HepG2 (cell line): Measurements from ENCODE around the gene HBQ1. TPM values are rescaled to one million over a fixed set of nuclear protein-coding genes. Genes with fewer than 3 reads are reported as not detected.

Experiments
- BCL3 ChIP-seq: sonication (generic); formaldehyde crosslinking; IDR thresholded peaks from 2 replicates; pipeline ENCODE4 v1.5.1; 2020; ENCODE audit warnings: mild to moderate bottlenecking, missing genetic modification reagents, moderate library complexity
- BCL6 ChIP-seq: IDR thresholded peaks from 2 replicates; pipeline ENCODE4 v1.6.1; 2016; ENCODE audit warnings: missing genetic modification reagents, missing compliant biosample characterization
- BORCS8-MEF2B ChIP-seq: sonication (generic); formaldehyde crosslinking; IDR thresholded peaks from 2 replicates; pipeline ENCODE4 v1.8.0; 2022; ENCODE audit warnings: mild to moderate bottlenecking, missing genetic modification reagents
- CBX2 ChIP-seq, 2 experiments: fragments of 200-600 bp in 1 of 2; sonication (generic); formaldehyde crosslinking in 1 of 2; IDR thresholded peaks; 2 replicates each; pipeline versions ENCODE4 v1.7.0 to v1.8.1; 2018 to 2022; ENCODE audit warnings: low read depth in 2 of 2, low read length in 1 of 2, mild to moderate bottlenecking in 1 of 2, missing genetic modification reagents in 1 of 2
- GATA4 ChIP-seq: sonication (generic); IDR thresholded peaks from 2 replicates; pipeline ENCODE4 v1.6.1; 2016; ENCODE audit warnings: antibody characterized with exemption, low read depth, borderline replicate concordance
- HOXA3 ChIP-seq: sonication (generic); formaldehyde crosslinking; IDR thresholded peaks from 2 replicates; pipeline ENCODE4 v1.5.0; 2020; ENCODE audit warnings: missing genetic modification reagents
- MTF2 ChIP-seq: sonication (generic); formaldehyde crosslinking; IDR thresholded peaks from 2 replicates; pipeline ENCODE4 v1.5.0; 2020; ENCODE audit warnings: missing genetic modification reagents, borderline replicate concordance
- MXD1 ChIP-seq: sonication (generic); formaldehyde crosslinking; IDR thresholded peaks from 2 replicates; pipeline ENCODE4 v1.4.0; 2020; ENCODE audit warnings: mild to moderate bottlenecking, missing genetic modification reagents
- MYNN ChIP-seq: sonication (generic); formaldehyde crosslinking; IDR thresholded peaks from 2 replicates; pipeline ENCODE4 v1.4.0; 2020; ENCODE audit warnings: mild to moderate bottlenecking, low read depth, missing genetic modification reagents
- RORA ChIP-seq: sonication (generic); formaldehyde crosslinking; IDR thresholded peaks from 2 replicates; pipeline ENCODE4 v1.5.0; 2020; ENCODE audit warnings: mild to moderate bottlenecking, missing genetic modification reagents, moderate library complexity
- SIN3B ChIP-seq: fragments of 150-350 bp; IDR thresholded peaks from 2 replicates; pipeline ENCODE4 v1.6.1; 2014; ENCODE audit warnings: low read length
- SIX4 ChIP-seq: sonication (generic); formaldehyde crosslinking; IDR thresholded peaks from 2 replicates; pipeline ENCODE4 v1.4.0; 2020; ENCODE audit warnings: missing genetic modification reagents
- SRSF1 ChIP-seq: fragments of 200-400 bp; formaldehyde crosslinking; optimal IDR thresholded peaks from 2 replicates; pipeline ENCODE3; 2017; ENCODE audit warnings: mild to moderate bottlenecking, low read depth, low read length, moderate library complexity
- SRSF4 ChIP-seq: fragments of 200-400 bp; formaldehyde crosslinking; IDR thresholded peaks from one replicate; pipeline ENCODE4 v1.6.1; 2018; ENCODE audit warnings: mild to moderate bottlenecking, low read depth, low read length, moderate library complexity; ENCODE audit not compliant: poor library complexity, severe bottlenecking
- TFE3 ChIP-seq: IDR thresholded peaks from 2 replicates; pipeline ENCODE4 v1.6.1; 2016
- ZMAT3 ChIP-seq: sonication (generic); formaldehyde crosslinking; conservative IDR thresholded peaks from 2 replicates; pipeline ENCODE4 v1.7.0; 2021; ENCODE audit warnings: missing genetic modification reagents
- ZNF282 ChIP-seq: fragments of 450-650 bp; IDR thresholded peaks from 2 replicates; pipeline ENCODE4 v1.6.1; 2018; ENCODE audit not compliant: partially characterized antibody
- ZNF326 ChIP-seq: sonication (generic); formaldehyde crosslinking; IDR thresholded peaks from 2 replicates; pipeline ENCODE4 v1.4.0; 2020; ENCODE audit warnings: missing genetic modification reagents, borderline replicate concordance
- ZNF354B ChIP-seq: sonication (generic); formaldehyde crosslinking; IDR thresholded peaks from 2 replicates; pipeline ENCODE4 v1.8.0; 2022; ENCODE audit warnings: mild to moderate bottlenecking, missing genetic modification reagents
- ZNF468 ChIP-seq: sonication (generic); formaldehyde crosslinking; IDR thresholded peaks from 2 replicates; pipeline ENCODE4 v1.8.0; 2022; ENCODE audit warnings: mild to moderate bottlenecking, moderate library complexity, missing genetic modification reagents
- ZNF678 ChIP-seq: sonication (generic); formaldehyde crosslinking; IDR thresholded peaks from 2 replicates; pipeline ENCODE4 v1.4.0; 2020; ENCODE audit warnings: mild to moderate bottlenecking, missing genetic modification reagents
- ZNF740 ChIP-seq: sonication (generic); formaldehyde crosslinking; IDR thresholded peaks from 2 replicates; pipeline ENCODE4 v1.4.0; 2020; ENCODE audit warnings: missing genetic modification reagents
- polyA plus RNA-seq, 8 experiments: library from polyadenylated mRNA; depleted of rRNA in 3 of 8; stranded (reverse) in 7 of 8; unstranded in 1 of 8; fragments of >200 nt; fragmentation: Illumina TruSeq in 4 of 8; extraction: Trizol in 4 of 8; gene quantifications; 2 replicates each; pipeline versions ENCODE4 v1.2.1 to v1.2.3, GENCODE V29; 2011 to 2016; ENCODE audit warnings: low read depth in 4 of 8, missing spikeins in 1 of 8, mixed read lengths in 1 of 8; ENCODE audit not compliant: insufficient read depth in 1 of 8
- total RNA-seq, 5 experiments: library from RNA; depleted of rRNA; stranded (reverse); fragments of >200 nt; fragmentation: Illumina TruSeq; extraction: Trizol; gene quantifications; 2 replicates each; pipeline ENCODE4 v1.2.3, GENCODE V29; 2016; ENCODE audit warnings: low read depth in 1 of 5
- TF ChIP-seq, protein P1 (sequence below): IDR thresholded peaks from 2 replicates; pipeline ENCODE4 v1.6.1; 2016; ENCODE audit warnings: low read depth, control low read depth
- TF ChIP-seq, protein P2 (sequence below): IDR thresholded peaks from 2 replicates; pipeline ENCODE4 v1.6.1; 2016; ENCODE audit warnings: mild to moderate bottlenecking, missing biosample characterization, missing genetic modification reagents

HBQ1 gene
- total and polyA plus RNA-seq, 2 of the 13 experiments (the other 11 are each of a cell fraction or from before 2014, with no cell fraction given), result 4.9 to 7.4 TPM

DNA sequence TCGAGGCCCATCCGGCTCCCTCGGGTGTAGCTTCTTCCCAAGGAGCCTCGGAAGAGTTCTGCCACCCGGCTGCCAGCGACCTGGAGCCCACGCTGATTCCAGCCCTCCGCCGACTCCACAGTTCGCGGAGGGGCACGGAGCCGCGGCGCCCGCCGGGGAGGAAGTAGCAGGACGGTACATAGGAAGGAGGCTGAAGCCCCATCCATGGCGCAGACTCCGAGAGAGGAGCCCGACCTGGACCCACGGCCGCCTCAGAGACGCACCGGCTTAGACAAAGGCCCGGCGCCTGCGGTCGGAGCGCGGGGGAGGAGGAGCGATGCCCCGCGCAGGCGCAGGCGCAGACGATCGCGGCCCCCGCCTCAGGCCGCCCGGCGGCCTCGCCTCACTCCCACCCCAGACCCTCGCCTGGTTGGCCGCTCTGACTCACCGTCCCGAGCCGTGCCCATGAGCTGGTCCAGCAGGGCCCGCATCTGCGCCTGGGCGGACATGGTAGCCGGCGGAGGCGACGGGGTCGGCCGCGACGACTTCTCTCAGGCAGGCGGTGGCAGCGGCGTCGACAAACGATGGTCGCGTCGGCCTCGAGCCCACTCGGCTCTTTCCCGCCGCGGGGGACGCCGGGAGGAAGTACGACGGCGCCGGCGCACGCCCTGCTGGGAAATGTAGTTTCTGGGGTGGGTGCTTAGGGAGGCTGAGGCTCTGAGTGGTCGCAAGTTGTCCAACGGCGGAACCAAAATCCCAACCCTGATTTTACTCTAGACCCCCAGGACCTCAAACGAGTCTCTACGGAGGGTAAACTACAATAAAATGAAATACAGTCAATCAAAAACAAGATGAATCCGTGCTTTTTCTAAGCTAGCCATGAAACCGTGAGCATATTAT, 48.8 kb downstream of the HBQ1 start, which contains the start of gene LUC7L (continued):
- TF ChIP-seq BCL3, result peak; percentile 95
- TF ChIP-seq MYNN (CRISPR knock-in tag), result peak; percentile 72; the same call in 1 of the 2 replicates
- peak; percentile 96 for TF ChIP-seq HOXA3
- TF ChIP-seq SRSF1, result peak; percentile 73
- peak; percentile 21; the same call in 1 of the 2 replicates for TF ChIP-seq MTF2 (CRISPR knock-in tag)
- TF ChIP-seq ZNF282, result no peak
- TF ChIP-seq BORCS8-MEF2B (CRISPR knock-in tag), result peak; percentile 100
- peak; percentile 59; the same call in 1 of the 2 replicates for TF ChIP-seq ZMAT3 (CRISPR knock-in tag)
- peak; percentile 89; the same call in 1 of the 2 replicates for TF ChIP-seq ZNF678 (CRISPR knock-in tag)
- peak; percentile 97 for TF ChIP-seq MXD1 (CRISPR knock-in tag)
- TF ChIP-seq RORA (CRISPR knock-in tag), result no peak
- no peak for TF ChIP-seq CBX2 (IDR thresholded peaks at IDR 0.05; ENCODE audit: low read depth, low read length)
- TF ChIP-seq CBX2 (CRISPR knock-in tag; IDR thresholded peaks at IDR 0.05; ENCODE audit: low read depth), result no peak; the same call in 1 of the 2 replicates
- TF ChIP-seq SRSF4, result no peak
- no peak for TF ChIP-seq ZNF326 (CRISPR knock-in tag)
- TF ChIP-seq SIX4 (CRISPR knock-in tag), result peak; percentile 30; the same call in 1 of the 2 replicates
- TF ChIP-seq SIN3B, result no peak
- TF ChIP-seq ZNF740 (CRISPR knock-in tag), result 0 out of 2 replicates have a peak, but pooled peaks have one; percentile 53
- TF ChIP-seq, protein P1, sequence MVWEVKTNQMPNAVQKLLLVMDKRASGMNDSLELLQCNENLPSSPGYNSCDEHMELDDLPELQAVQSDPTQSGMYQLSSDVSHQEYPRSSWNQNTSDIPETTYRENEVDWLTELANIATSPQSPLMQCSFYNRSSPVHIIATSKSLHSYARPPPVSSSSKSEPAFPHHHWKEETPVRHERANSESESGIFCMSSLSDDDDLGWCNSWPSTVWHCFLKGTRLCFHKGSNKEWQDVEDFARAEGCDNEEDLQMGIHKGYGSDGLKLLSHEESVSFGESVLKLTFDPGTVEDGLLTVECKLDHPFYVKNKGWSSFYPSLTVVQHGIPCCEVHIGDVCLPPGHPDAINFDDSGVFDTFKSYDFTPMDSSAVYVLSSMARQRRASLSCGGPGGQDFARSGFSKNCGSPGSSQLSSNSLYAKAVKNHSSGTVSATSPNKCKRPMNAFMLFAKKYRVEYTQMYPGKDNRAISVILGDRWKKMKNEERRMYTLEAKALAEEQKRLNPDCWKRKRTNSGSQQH (CRISPR knock-in tag), result peak; percentile 65
- TF ChIP-seq, protein P2, sequence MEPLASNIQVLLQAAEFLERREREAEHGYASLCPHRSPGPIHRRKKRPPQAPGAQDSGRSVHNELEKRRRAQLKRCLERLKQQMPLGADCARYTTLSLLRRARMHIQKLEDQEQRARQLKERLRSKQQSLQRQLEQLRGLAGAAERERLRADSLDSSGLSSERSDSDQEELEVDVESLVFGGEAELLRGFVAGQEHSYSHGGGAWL (CRISPR knock-in tag), result peak; percentile 98
- peak; percentile 74 for TF ChIP-seq GATA4
- TF ChIP-seq BCL6 (CRISPR knock-in tag), result peak; percentile 64
- peak; percentile 79 for TF ChIP-seq TFE3 (CRISPR knock-in tag)
- peak; percentile 99 for TF ChIP-seq ZNF354B
- TF ChIP-seq ZNF468 (CRISPR knock-in tag), result no peak
